Osteoblast (primary cell): Measurements from ENCODE around the gene STAB1. TPM values are rescaled to one million over a fixed set of nuclear protein-coding genes. Genes with fewer than 3 reads are reported as not detected.

ENCODE experiments used
- DNase-seq: peaks from one replicate; pipeline ENCODE4 v3.0.0; 2011; ENCODE audit warnings: low spot score, mixed read lengths; ENCODE audit not compliant: insufficient read length; ENCODE audit errors: missing footprints
- H2AFZ ChIP-seq: 2 replicates; pipeline ENCODE4 v1.6.0; 2011; ENCODE audit warnings: mild to moderate bottlenecking, low read length
- H3K27ac ChIP-seq: 2 replicates; pipeline ENCODE4 v1.5.1; 2011; ENCODE audit warnings: mild to moderate bottlenecking, low read depth, low read length, moderate library complexity
- H3K27me3 ChIP-seq: 2 replicates; pipeline ENCODE4 v1.6.0; 2012; ENCODE audit warnings: mild to moderate bottlenecking, control low read depth, inconsistent platforms, low read length, moderate library complexity; ENCODE audit not compliant: insufficient read depth
- H3K36me3 ChIP-seq: 2 replicates; pipeline ENCODE4 v1.5.1; 2011; ENCODE audit warnings: mild to moderate bottlenecking, low read length, control low read depth, moderate library complexity; ENCODE audit not compliant: insufficient read depth
- H3K4me1 ChIP-seq: 2 replicates; pipeline ENCODE4 v1.5.1; 2011; ENCODE audit warnings: mild to moderate bottlenecking, low read length, control low read depth, moderate library complexity; ENCODE audit not compliant: insufficient read depth
- H3K4me2 ChIP-seq: 2 replicates; pipeline ENCODE4 v1.6.0; 2011; ENCODE audit warnings: mild to moderate bottlenecking, low read length; ENCODE audit not compliant: insufficient read depth
- H3K4me3 ChIP-seq: fragments of 200-600 bp; sonication (generic); 3 replicates; pipeline ENCODE4 v1.5.1; 2012; ENCODE audit warnings: mild to moderate bottlenecking, low read length, inconsistent platforms; ENCODE audit not compliant: insufficient read depth
- H3K79me2 ChIP-seq: 2 replicates; pipeline ENCODE4 v1.6.0; 2012; ENCODE audit warnings: mild to moderate bottlenecking, low read length, control low read depth, inconsistent platforms; ENCODE audit not compliant: insufficient read depth
- H3K9me3 ChIP-seq: 2 replicates; pipeline ENCODE4 v1.5.1; 2011; ENCODE audit warnings: low read depth, low read length, control low read depth
- H4K20me1 ChIP-seq: 2 replicates; pipeline ENCODE4 v1.6.0; 2012; ENCODE audit warnings: mild to moderate bottlenecking, low read length, control low read depth; ENCODE audit not compliant: insufficient read depth
- CTCF ChIP-seq: IDR thresholded peaks from 2 replicates; pipeline ENCODE4 v1.5.1; 2011; ENCODE audit warnings: mild to moderate bottlenecking, low read depth, low read length, moderate library complexity; ENCODE audit errors: extremely low read depth
- total RNA-seq: library from RNA; depleted of rRNA; stranded (reverse); fragments of >200 nt; gene quantifications from 2 replicates; pipeline ENCODE4 v1.2.3, GENCODE V29; 2012

Gene STAB1
- total RNA-seq, 1 donor, result 1.1 TPM

- Histone ChIP-seq H3K36me3 (no peaks in the 10 kb centered on the region), H3K4me1 (no peaks in the 10 kb centered on the region), H3K27ac (no peak overlapping the region), H3K27me3 (peaks cover 5% of the 10 kb centered on the region), H3K9me3 (no peaks in the 10 kb centered on the region), H3K4me2 (no peak overlapping the region), H4K20me1 (no peaks in the 10 kb centered on the region), H3K4me3 (no peak overlapping the region), H2AFZ (no peak overlapping the region), H3K79me2 (no peaks in the 10 kb centered on the region)
- DNase-seq, result no peak
- TF ChIP-seq CTCF, result no peak
Observed at GRCh38 chr3:52513281-52513680, 18.1 kb downstream of the STAB1 start.

- H3K27ac ChIP-seq, result no peak overlapping the region
- no peaks in the 10 kb centered on the region for H3K79me2 ChIP-seq
- no peak for DNase-seq
- H3K36me3 ChIP-seq, result no peaks in the 10 kb centered on the region
- TF ChIP-seq CTCF, result no peak
- H4K20me1 ChIP-seq, result no peaks in the 10 kb centered on the region
- H3K4me2 ChIP-seq, result no peak overlapping the region
- no peaks in the 10 kb centered on the region for H3K9me3 ChIP-seq
- H2AFZ ChIP-seq, result no peak overlapping the region
- H3K4me3 ChIP-seq, result no peak overlapping the region
- peaks cover 5% of the 10 kb centered on the region for H3K27me3 ChIP-seq
- no peaks in the 10 kb centered on the region for H3K4me1 ChIP-seq
Observed at GRCh38 chr3:52514576-52514975, 19.4 kb downstream of the STAB1 start.

- H3K4me3 ChIP-seq, result no peak overlapping the region
- no peak overlapping the region for H2AFZ ChIP-seq
- no peaks in the 10 kb centered on the region for H4K20me1 ChIP-seq
- no peaks in the 10 kb centered on the region for H3K4me1 ChIP-seq
- H3K4me2 ChIP-seq, result no peak overlapping the region
- no peak for DNase-seq
- H3K9me3 ChIP-seq, result no peaks in the 10 kb centered on the region
- H3K27me3 ChIP-seq, result peaks cover 5% of the 10 kb centered on the region
- H3K36me3 ChIP-seq, result no peaks in the 10 kb centered on the region
- no peaks in the 10 kb centered on the region for H3K79me2 ChIP-seq
- H3K27ac ChIP-seq, result no peak overlapping the region
- no peak for TF ChIP-seq CTCF
Observed at GRCh38 chr3:52515192-52515591, 20.1 kb downstream of the STAB1 start.

GRCh38 chr3:52516509-52517195 is 21.5 kb downstream of the STAB1 start:
- DNase-seq, result no peak
- Histone ChIP-seq H4K20me1 (no peaks in the 10 kb centered on the region), H3K9me3 (no peaks in the 10 kb centered on the region), H3K36me3 (no peaks in the 10 kb centered on the region), H3K27me3 (peaks cover 5% of the 10 kb centered on the region), H3K4me3 (no peak overlapping the region), H3K79me2 (no peaks in the 10 kb centered on the region), H3K27ac (no peak overlapping the region), H2AFZ (no peak overlapping the region), H3K4me1 (no peaks in the 10 kb centered on the region), H3K4me2 (no peak overlapping the region)
- TF ChIP-seq CTCF, result no peak
